Fibroblast of lung (primary cell): ENCODE results near the gene GNG7.

Experiments used
- CTCF ChIP-seq, 2 donors: IDR thresholded peaks in 1 of 2; conservative IDR thresholded peaks in 1 of 2; 1 replicate in 1 of 2; 2 replicates in 1 of 2; pipeline ENCODE4 v1.5.1; 2011 to 2012; ENCODE audit warnings: low read length in 2 of 2, control low read depth in 1 of 2, inconsistent platforms in 1 of 2, low read depth in 1 of 2, mild to moderate bottlenecking in 1 of 2
- EZH2 ChIP-seq: IDR thresholded peaks from 2 replicates; pipeline ENCODE4 v1.5.1; 2012; ENCODE audit warnings: low read length, control low read depth, mild to moderate bottlenecking; ENCODE audit errors: missing control alignments

DNA sequence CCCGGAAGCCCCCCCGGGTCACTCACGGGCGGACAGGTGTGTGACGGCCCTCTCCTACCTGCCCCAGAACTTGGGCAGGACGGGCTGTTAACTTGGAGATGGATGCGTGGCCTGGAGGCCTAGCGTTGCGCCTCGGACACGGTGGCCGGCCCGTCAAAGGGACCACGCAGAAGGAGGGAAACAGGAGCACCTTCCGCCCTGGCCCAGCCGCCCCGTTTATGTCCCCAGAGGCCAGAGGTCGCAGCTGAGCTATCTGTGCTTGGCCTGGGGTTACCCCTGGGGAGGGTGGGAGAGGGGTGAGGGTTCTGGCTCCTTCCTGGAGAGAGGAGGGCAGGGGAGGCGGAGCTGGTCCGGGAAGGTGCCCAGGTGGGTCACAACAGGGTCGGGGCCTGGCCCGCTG, 190.9 kb downstream of the GNG7 start:
- TF ChIP-seq CTCF (conservative IDR thresholded peaks at IDR 0.05 in 1 of 2, IDR thresholded peaks at IDR 0.05 in 1 of 2; ENCODE audit: low read depth in 1 of 2, low read length in 2 of 2) (no peak), EZH2 (no peak)
